Activated CD4-positive, alpha-beta T cell treated with anti-CD3 and anti-CD28 coated beads, Interleukin-2, amount 10 ng/mL, durations not matched to agents 7 days and 5 days (primary cell): ENCODE measurements around the gene SLITRK5. TPM values are rescaled to one million over a fixed set of nuclear protein-coding genes. Genes with fewer than 3 reads are reported as not detected.

Source experiments
- CTCF ChIA-PET: fragments of 350-600 bp; sonication (Branson Sonifier 250); formaldehyde crosslinking; loops from one replicate; lab custom pipeline; 2021; ENCODE audit warnings: antibody characterized with exemption; lab: Charles Lee
- POLR2A ChIA-PET: fragments of 350-600 bp; sonication (Branson Sonifier 250); formaldehyde crosslinking; loops from one replicate; lab custom pipeline; 2021; ENCODE audit warnings: antibody characterized with exemption; lab: Charles Lee
- DNase-seq: peaks from one replicate; pipeline ENCODE4 v3.0.0-alpha.2; 2020
- H3K27ac Mint-ChIP-seq: one replicate; pipeline ENCODE4 v1.8.0; 2021; ENCODE audit warnings: mild to moderate bottlenecking, moderate library complexity, mixed read lengths
- H3K27me3 Mint-ChIP-seq: one replicate; pipeline ENCODE4 v1.8.0; 2021; ENCODE audit warnings: mixed read lengths
- H3K36me3 Mint-ChIP-seq: one replicate; pipeline ENCODE4 v1.8.0; 2021; ENCODE audit warnings: low read depth, mixed read lengths
- H3K4me1 Mint-ChIP-seq: one replicate; pipeline ENCODE4 v1.8.0; 2021; ENCODE audit warnings: mixed read lengths
- H3K4me3 Mint-ChIP-seq: one replicate; pipeline ENCODE4 v1.8.0; 2021; ENCODE audit warnings: mild to moderate bottlenecking, moderate library complexity, mixed read lengths
- H3K9me3 Mint-ChIP-seq: one replicate; pipeline ENCODE4 v1.8.0; 2021; ENCODE audit warnings: mixed read lengths
- total RNA-seq, 2 experiments: library from RNA; stranded (reverse); gene quantifications; one replicate each; pipeline ENCODE4 v1.2.3, GENCODE V29; 2021

Gene SLITRK5
- total RNA-seq, 2 experiments from 2014 or later = not detected

DNA sequence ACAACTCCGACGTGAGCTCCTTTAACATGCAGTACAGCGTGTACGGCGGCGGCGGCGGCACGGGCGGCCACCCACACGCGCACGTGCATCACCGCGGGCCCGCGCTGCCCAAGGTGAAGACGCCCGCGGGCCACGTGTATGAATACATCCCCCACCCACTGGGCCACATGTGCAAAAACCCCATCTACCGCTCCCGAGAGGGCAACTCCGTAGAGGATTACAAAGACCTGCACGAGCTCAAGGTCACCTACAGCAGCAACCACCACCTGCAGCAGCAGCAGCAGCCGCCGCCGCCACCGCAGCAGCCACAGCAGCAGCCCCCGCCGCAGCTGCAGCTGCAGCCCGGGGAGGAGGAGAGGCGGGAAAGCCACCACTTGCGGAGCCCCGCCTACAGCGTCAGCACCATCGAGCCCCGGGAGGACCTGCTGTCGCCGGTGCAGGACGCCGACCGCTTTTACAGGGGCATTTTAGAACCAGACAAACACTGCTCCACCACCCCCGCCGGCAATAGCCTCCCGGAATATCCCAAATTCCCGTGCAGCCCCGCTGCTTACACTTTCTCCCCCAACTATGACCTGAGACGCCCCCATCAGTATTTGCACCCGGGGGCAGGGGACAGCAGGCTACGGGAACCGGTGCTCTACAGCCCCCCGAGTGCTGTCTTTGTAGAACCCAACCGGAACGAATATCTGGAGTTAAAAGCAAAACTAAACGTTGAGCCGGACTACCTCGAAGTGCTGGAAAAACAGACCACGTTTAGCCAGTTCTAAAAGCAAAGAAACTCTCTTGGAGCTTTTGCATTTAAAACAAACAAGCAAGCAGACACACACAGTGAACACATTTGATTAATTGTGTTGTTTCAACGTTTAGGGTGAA, 6.6 kb downstream of the SLITRK5 start:
- H3K4me1 Mint-ChIP-seq = peaks cover 14% of the 10 kb centered on the region
- no peaks in the 10 kb centered on the region for H3K36me3 Mint-ChIP-seq
- no peak for DNase-seq
- ChIA-PET CTCF (no interaction called here), POLR2A (no interaction called here)
- no peaks in the 10 kb centered on the region for H3K9me3 Mint-ChIP-seq
- H3K27me3 Mint-ChIP-seq = peaks cover 55% of the 10 kb centered on the region
- H3K4me3 Mint-ChIP-seq = peak overlapping the region; percentile 55
- H3K27ac Mint-ChIP-seq = no peak overlapping the region

DNA sequence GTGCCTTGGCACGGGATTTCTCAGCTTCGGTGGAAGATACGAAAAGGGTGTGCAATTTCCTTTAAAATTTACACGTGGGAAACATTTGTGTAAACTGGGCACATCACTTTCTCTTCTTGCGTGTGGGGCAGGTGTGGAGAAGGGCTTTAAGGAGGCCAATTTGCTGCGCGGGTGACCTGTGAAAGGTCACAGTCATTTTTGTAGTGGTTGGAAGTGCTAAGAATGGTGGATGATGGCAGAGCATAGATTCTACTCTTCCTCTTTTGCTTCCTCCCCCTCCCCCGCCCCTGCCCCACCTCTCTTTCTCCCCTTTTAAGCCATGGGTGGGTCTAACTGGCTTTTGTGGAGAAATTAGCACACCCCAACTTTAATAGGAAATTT, 7.2 kb downstream of the SLITRK5 start:
- no peak for DNase-seq
- Mint-ChIP-seq H3K4me1 (peaks cover 14% of the 10 kb centered on the region), H3K27ac (no peak overlapping the region), H3K9me3 (no peaks in the 10 kb centered on the region), H3K27me3 (peaks cover 50% of the 10 kb centered on the region), H3K4me3 (peak overlapping the region; percentile 55), H3K36me3 (no peaks in the 10 kb centered on the region)
- ChIA-PET POLR2A (no interaction called here), CTCF (no interaction called here)

DNA sequence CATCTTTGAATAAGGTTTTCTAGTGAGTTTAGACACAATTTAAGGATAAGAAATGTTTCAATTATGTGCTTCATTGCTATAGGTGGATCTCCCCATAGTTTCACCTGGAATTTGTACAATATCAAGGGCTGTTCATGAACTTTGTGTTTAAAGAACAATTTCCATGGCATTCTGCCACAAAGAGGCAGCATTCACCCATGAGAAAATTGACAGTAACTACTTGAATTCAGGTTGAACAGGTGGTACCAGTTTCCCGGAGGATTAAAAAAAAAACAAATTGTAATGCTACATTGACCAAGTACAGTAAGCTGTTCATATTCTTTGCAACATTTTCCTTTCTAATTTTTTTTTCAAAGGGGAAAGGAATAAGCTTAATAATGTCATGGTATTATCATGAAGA, 9.1 kb downstream of the SLITRK5 start:
- no peak for DNase-seq
- Mint-ChIP-seq H3K4me1 (peaks cover 10% of the 10 kb centered on the region), H3K27me3 (peaks cover 34% of the 10 kb centered on the region)

DNA sequence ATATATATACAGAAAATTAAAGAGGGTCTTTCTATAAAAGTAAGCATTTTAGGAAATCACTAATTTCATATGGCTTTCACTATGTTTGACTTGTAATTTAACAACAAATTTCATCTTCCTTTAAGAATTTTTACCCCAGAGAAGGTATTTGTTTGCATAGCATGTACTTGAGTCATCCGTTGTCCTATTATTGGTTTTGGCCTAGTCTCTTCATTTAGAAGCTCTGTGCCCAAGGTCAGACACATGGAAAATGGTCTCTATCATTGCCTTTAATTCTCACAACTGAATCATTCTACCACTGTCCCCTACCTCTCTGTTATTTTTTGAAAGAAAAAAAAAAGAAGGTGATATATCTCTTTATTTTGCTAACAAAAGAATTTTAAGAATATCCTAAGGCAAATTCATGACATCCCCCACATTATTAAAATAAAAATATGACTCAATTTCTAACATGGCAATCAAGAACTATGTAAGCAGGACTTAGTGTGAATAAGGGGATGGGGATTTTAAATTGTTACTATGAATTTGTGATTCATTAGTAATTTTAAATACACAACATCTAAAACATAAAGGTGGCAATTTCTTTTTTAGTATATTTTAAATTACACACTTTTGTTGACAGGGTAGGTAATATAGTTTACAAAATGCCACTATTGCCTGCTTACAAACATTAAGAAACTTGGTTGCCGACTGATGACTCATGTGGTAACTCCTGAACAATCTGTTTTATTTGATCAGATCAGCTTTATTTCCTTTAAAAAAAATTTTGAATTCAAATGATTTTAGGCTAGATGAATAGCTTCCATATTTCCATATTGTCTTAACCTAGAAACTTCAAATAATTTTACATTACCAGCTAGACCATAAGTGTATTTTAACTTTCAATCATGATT, 13.9 kb downstream of the SLITRK5 start:
- H3K4me1 Mint-ChIP-seq = no peaks in the 10 kb centered on the region
- H3K36me3 Mint-ChIP-seq = no peaks in the 10 kb centered on the region
- CTCF ChIA-PET = no interaction called here
- no peak overlapping the region for H3K4me3 Mint-ChIP-seq
- POLR2A ChIA-PET = no interaction called here
- peaks cover 4% of the 10 kb centered on the region for H3K27me3 Mint-ChIP-seq
- H3K9me3 Mint-ChIP-seq = no peaks in the 10 kb centered on the region
- no peak overlapping the region for H3K27ac Mint-ChIP-seq
- no peak for DNase-seq

More for the DNA sequence above, 9.1 kb downstream of the SLITRK5 start:
- H3K4me3 Mint-ChIP-seq = no peak overlapping the region
- H3K9me3 Mint-ChIP-seq = no peaks in the 10 kb centered on the region
- ChIA-PET POLR2A (no interaction called here), CTCF (no interaction called here)
- no peaks in the 10 kb centered on the region for H3K36me3 Mint-ChIP-seq
- no peak overlapping the region for H3K27ac Mint-ChIP-seq

DNA sequence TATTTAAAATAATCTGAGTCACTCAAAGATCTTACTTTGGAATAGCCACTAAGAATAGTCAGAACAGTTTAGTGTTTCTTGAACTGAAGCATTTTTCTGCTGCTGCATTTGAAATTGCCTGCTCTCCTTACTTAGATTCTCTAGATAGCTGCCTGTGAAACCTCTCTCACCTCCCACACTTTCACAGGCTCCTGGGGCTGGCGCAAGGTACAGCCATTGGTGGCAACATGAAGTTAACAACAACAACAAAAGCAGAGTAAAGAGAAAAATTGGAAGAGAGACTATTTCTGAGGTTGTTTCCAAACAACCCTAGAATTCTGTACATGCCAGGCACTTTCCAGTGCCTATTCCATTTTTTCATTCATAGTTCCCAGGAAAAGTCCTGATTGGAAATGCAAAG, 25.3 kb downstream of the SLITRK5 start:
- no peaks in the 10 kb centered on the region for H3K27me3 Mint-ChIP-seq
- ChIA-PET POLR2A (no interaction called here), CTCF (no interaction called here)
- no peak overlapping the region for H3K4me3 Mint-ChIP-seq
- no peaks in the 10 kb centered on the region for H3K36me3 Mint-ChIP-seq
- H3K27ac Mint-ChIP-seq = no peak overlapping the region
- H3K4me1 Mint-ChIP-seq = no peaks in the 10 kb centered on the region
- no peaks in the 10 kb centered on the region for H3K9me3 Mint-ChIP-seq
- DNase-seq = no peak

DNA sequence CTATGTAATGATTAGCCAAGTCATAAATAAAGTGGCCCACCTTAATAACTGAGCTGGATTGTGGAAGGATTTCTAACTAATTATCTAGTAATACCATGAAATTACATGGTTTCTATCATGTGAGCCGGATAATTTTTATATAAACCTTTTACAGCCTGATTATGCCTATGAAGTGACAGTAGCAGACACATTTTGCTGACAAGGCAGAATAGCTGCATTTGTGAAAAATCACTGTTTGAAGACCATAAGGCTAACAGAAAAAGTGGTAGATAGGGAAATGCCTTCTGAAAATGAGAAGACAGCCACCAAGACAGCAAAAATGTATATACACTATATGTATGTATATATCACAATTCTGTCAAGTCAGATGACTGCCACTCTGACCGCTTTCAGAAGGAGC, 27.1 kb downstream of the SLITRK5 start:
- POLR2A ChIA-PET = no interaction called here
- H3K9me3 Mint-ChIP-seq = no peaks in the 10 kb centered on the region

DNA sequence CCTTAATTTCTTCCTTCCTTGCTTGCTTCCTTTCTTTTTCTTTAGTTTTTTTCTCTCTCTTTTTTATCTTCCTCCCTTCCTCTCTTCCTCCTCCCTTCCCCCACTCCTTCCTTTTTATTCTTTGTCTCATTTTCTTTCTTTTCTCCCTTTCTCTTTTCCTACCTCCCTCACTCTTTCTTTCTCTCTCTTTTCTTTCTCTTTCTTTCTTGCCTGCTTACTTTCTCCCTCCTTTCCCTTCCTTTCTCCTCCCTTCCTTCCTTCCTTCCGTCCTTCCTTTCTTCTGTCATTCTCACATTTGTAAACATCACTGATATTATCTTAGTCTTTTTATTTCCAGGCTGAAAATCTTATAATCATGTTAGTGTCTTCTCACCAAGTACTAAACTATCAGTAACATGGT, 38.8 kb downstream of the SLITRK5 start:
- no peak overlapping the region for H3K4me3 Mint-ChIP-seq
- POLR2A ChIA-PET = no interaction called here
- DNase-seq = no peak
- H3K27me3 Mint-ChIP-seq = no peaks in the 10 kb centered on the region
- no peaks in the 10 kb centered on the region for H3K36me3 Mint-ChIP-seq
- H3K27ac Mint-ChIP-seq = no peak overlapping the region
- H3K4me1 Mint-ChIP-seq = no peaks in the 10 kb centered on the region
- no peaks in the 10 kb centered on the region for H3K9me3 Mint-ChIP-seq
- CTCF ChIA-PET = no interaction called here

More for the DNA sequence above, 27.1 kb downstream of the SLITRK5 start:
- no peak for DNase-seq
- CTCF ChIA-PET = interaction anchor here (0.7 kb wide), 1 partner anchor 856 kb away, joined by 3 read pairs; no protein-coding TSS in a partner anchor
- Mint-ChIP-seq H3K4me1 (no peaks in the 10 kb centered on the region), H3K27me3 (no peaks in the 10 kb centered on the region), H3K4me3 (no peak overlapping the region), H3K27ac (no peak overlapping the region), H3K36me3 (no peaks in the 10 kb centered on the region)

DNA sequence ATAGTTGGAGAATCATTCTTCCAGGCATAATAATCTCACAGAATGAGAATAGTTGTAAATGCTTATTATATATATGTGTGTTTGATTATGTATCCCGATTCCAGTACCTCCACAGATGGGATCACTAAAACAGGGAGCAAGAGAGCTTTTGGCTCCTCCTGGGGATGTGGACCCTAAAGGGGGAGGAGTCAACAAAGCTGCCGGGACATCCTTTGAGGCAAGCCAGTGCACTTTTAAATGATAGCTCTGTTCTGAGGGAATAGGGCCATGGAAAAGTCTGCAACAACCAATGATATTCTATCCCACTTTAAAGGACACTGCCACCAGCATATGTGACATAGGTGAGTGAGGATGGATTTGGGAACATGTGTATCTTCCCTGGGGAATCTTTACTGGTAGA, 40.8 kb downstream of the SLITRK5 start:
- ChIA-PET POLR2A (no interaction called here), CTCF (interaction anchor here (0.6 to 0.7 kb wide), 2 partner anchors 125 to 1799 kb away, joined by 4 to 6 read pairs; no protein-coding TSS in a partner anchor)
- DNase-seq = no peak
- H3K4me3 Mint-ChIP-seq = no peak overlapping the region
- no peak overlapping the region for H3K27ac Mint-ChIP-seq
- no peaks in the 10 kb centered on the region for H3K4me1 Mint-ChIP-seq
- no peaks in the 10 kb centered on the region for H3K36me3 Mint-ChIP-seq
- no peaks in the 10 kb centered on the region for H3K27me3 Mint-ChIP-seq
- H3K9me3 Mint-ChIP-seq = no peaks in the 10 kb centered on the region
